VCaP (cell line): ENCODE results near the gene BARHL1.

ENCODE experiments used
- H3K27ac ChIP-seq: fragments of 450-650 bp; 2 replicates; pipeline ENCODE4 v1.5.1; 2017
- TF ChIP-seq, protein P1 (sequence below): fragments of 450-650 bp; conservative IDR thresholded peaks from 2 replicates; pipeline ENCODE4 v1.5.1; 2017; ENCODE audit warnings: mild to moderate bottlenecking, moderate library complexity

Gene BARHL1

DNA sequence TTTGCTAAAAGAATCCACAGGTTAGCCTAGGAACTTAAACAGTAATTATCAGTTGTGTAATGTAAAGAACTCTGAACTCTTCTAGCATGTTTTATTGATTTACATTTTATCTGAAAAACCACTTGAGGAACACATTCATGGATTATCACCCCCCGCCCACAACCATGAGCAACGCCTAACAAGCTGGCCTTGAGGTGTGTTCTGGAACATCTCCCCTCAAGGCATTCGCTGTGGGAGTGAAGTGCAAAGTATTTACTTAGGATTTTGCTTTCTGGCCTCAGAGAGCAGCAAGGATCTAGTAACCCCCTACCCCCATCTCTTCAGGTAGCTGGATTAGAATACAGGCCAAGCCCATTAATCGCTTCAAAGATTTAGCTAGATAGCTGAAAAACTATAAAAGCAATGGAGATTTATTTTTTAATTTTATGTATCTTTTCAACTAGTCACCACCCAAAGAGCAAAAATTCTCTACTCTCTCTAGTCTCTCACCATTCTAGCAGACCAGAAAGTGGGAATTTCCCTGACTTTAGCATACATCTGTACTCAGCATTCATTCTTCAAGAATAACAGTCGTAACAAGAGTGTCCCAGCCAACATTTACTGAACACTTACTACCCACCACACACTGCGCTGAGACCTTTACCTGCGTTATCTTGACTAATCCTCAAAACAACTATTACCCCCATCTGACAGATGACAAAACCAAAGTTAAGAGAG lies 50.2 kb downstream of the BARHL1 start:
- TF ChIP-seq, protein P1, sequence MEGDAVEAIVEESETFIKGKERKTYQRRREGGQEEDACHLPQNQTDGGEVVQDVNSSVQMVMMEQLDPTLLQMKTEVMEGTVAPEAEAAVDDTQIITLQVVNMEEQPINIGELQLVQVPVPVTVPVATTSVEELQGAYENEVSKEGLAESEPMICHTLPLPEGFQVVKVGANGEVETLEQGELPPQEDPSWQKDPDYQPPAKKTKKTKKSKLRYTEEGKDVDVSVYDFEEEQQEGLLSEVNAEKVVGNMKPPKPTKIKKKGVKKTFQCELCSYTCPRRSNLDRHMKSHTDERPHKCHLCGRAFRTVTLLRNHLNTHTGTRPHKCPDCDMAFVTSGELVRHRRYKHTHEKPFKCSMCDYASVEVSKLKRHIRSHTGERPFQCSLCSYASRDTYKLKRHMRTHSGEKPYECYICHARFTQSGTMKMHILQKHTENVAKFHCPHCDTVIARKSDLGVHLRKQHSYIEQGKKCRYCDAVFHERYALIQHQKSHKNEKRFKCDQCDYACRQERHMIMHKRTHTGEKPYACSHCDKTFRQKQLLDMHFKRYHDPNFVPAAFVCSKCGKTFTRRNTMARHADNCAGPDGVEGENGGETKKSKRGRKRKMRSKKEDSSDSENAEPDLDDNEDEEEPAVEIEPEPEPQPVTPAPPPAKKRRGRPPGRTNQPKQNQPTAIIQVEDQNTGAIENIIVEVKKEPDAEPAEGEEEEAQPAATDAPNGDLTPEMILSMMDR, result no peak

DNA sequence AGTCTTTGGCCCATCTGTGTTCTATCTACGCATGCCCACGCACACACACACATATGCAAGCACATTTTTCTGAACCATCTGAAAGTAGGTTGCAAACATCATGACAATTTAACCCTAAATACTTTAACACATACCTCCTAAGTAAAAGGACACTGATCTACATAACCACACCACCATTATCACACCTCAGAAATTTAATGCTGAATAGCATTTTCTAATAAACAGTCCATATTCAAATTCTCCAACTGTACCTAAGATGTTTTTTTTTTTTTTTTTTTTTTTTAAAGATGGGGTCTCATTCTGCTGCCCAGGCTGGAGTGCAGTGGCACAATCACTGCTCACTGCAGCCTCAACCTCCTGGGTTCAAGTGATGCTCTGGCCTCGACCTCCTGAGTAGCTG lies 51.9 kb downstream of the BARHL1 start:
- TF ChIP-seq, protein P1, result no peak
- H3K27ac ChIP-seq, result no peak overlapping the region

More for the DNA sequence above, 50.2 kb downstream of the BARHL1 start:
- no peak overlapping the region for H3K27ac ChIP-seq

DNA sequence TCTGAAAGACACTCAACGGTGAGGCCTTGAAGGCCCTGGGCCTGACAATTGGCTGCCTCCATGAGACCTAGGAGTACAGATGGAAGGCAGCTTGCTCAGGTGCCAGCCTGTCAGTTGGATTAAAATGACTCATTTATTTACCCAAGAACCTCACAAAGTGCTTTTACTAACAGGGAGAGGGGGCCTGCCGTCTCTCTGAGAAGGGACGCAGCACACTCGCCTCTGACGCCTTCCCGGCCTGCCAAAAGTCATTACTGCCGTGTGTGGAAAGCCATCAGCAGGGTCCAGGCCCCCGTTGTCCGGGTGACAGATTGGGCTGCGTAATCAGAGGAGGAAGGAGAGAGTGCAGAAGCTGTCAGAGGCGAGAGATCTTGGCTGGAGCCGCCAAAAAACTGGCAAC lies 54.9 kb downstream of the BARHL1 start:
- TF ChIP-seq, protein P1, result no peak
- no peak overlapping the region for H3K27ac ChIP-seq

DNA sequence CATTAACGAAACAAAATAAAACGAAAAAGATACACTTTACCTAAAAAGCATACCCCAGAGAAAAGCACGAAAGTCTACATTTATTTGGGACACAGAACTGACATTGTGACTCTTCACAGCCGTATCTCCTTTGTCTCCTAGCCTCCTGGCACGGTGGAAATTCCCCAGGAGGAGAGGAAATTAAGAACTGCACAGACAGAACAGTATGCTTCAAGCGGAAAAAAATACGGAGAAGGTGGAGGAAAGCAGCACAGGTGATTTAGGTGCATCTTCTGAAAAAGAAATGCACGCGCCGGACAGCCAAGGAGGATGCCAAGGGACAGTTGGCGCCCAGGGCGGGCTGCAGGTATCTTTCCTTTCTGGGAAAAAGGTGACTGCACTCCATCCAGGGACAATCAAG lies 55.4 kb downstream of the BARHL1 start:
- TF ChIP-seq, protein P1, result no peak
- H3K27ac ChIP-seq, result no peak overlapping the region

DNA sequence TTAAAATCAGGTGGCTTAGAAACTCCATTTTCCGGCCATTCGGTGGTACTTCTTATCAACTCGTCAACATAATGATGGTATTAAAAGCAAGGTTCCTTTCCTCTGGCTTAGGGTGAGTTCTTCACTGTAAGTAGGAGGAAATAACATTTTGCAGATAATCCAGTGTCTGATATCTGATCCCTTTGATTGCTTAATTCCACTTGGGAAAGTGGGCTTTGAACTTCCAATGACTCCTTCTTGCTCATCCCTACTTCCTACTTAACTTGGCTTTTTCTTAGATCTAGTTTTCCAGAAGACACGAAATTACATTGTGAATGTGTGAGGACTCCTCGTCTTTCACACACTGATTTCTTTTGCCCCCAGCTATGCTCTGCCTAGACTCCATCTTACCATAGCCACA lies 55.8 kb downstream of the BARHL1 start:
- TF ChIP-seq, protein P1, result no peak
- H3K27ac ChIP-seq, result no peak overlapping the region

DNA sequence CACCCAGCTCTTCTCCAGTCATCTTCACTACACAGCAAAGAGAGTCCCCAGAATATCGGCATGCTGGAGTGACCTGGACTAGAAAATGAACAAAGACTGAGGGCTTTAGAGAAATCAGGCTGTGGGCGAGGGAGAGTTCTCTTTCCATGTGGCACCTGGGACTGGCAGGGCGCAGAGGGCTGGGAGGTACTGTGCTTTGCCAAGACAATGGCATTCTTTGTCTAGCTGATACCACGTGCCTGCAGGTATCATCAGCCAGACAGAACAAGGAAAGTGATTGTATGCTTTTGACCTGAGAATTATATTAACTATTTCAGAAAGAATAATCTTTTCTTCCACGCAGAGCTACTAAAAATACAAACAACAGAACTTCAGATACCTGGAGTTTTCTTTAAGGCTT lies 56.9 kb downstream of the BARHL1 start:
- TF ChIP-seq, protein P1, result no peak
- H3K27ac ChIP-seq, result no peak overlapping the region
